H9 (cell line): Measurements from ENCODE around the gene SFTPA2. TPM values are rescaled to one million over a fixed set of nuclear protein-coding genes. Genes with fewer than 3 reads are reported as not detected.

Experiments
- DNase-seq: peaks from one replicate; pipeline ENCODE4 v3.0.0-alpha.2; 2017
- H2AFZ ChIP-seq: one replicate; pipeline ENCODE4 v1.6.1; 2013; ENCODE audit warnings: mild to moderate bottlenecking, low read length, control low read depth, moderate library complexity
- H2AK5ac ChIP-seq: 2 replicates; pipeline ENCODE4 v1.6.1; 2013; ENCODE audit warnings: low read length, control low read depth, mixed read lengths; ENCODE audit not compliant: insufficient read length
- H2BK120ac ChIP-seq: one replicate; pipeline ENCODE4 v1.6.1; 2013; ENCODE audit warnings: low read depth, mild to moderate bottlenecking, low read length, control low read depth, inconsistent platforms; ENCODE audit not compliant: poor library complexity, severe bottlenecking
- H2BK12ac ChIP-seq: 2 replicates; pipeline ENCODE4 v1.6.1; 2013; ENCODE audit warnings: low read length, control low read depth, mixed read lengths, low read depth; ENCODE audit not compliant: insufficient read length
- H2BK15ac ChIP-seq: 2 replicates; pipeline ENCODE4 v1.6.1; 2013; ENCODE audit warnings: low read depth, low read length, control low read depth
- H2BK20ac ChIP-seq: one replicate; pipeline ENCODE4 v1.6.1; 2013; ENCODE audit warnings: low read depth, mild to moderate bottlenecking, low read length, control low read depth, inconsistent platforms; ENCODE audit not compliant: poor library complexity, severe bottlenecking
- H2BK5ac ChIP-seq: 2 replicates; pipeline ENCODE4 v1.6.1; 2013; ENCODE audit warnings: low read length, control low read depth, mixed read lengths; ENCODE audit not compliant: insufficient read length
- H3K14ac ChIP-seq: 2 replicates; pipeline ENCODE4 v1.6.1; 2013; ENCODE audit warnings: low read length, control low read depth; ENCODE audit not compliant: insufficient read depth
- H3K18ac ChIP-seq: 2 replicates; pipeline ENCODE4 v1.6.1; 2013; ENCODE audit warnings: low read depth, mild to moderate bottlenecking, mixed read lengths, low read length, control low read depth; ENCODE audit not compliant: insufficient read length
- H3K23ac ChIP-seq: 2 replicates; pipeline ENCODE4 v1.6.1; 2013; ENCODE audit warnings: low read length, control low read depth, mixed read lengths, low read depth; ENCODE audit not compliant: insufficient read length
- H3K23me2 ChIP-seq: 2 replicates; pipeline ENCODE4 v1.6.1; 2013; ENCODE audit warnings: low read depth, mild to moderate bottlenecking, mixed read lengths, low read length, control low read depth; ENCODE audit not compliant: insufficient read length, poor library complexity, severe bottlenecking
- H3K27ac ChIP-seq: 2 replicates; pipeline ENCODE4 v1.5.1; 2013; ENCODE audit warnings: low read length, control low read depth, mixed read lengths, low read depth; ENCODE audit not compliant: insufficient read length
- H3K27me3 ChIP-seq: 2 replicates; pipeline ENCODE4 v1.6.1; 2013; ENCODE audit warnings: low read length, control low read depth, inconsistent platforms; ENCODE audit not compliant: insufficient read depth
- H3K4ac ChIP-seq: 2 replicates; pipeline ENCODE4 v1.6.1; 2013; ENCODE audit warnings: low read depth, mild to moderate bottlenecking, control low read depth, inconsistent platforms, low read length, moderate library complexity
- H3K4me1 ChIP-seq: 2 replicates; pipeline ENCODE4 v1.6.1; 2013; ENCODE audit warnings: low read length, control low read depth, inconsistent platforms; ENCODE audit not compliant: insufficient read depth
- H3K4me2 ChIP-seq: 2 replicates; pipeline ENCODE4 v1.6.1; 2013; ENCODE audit warnings: low read length, control low read depth, mixed read lengths; ENCODE audit not compliant: insufficient read length, insufficient read depth
- H3K56ac ChIP-seq: 2 replicates; pipeline ENCODE4 v1.6.1; 2013; ENCODE audit warnings: low read depth, mild to moderate bottlenecking, mixed read lengths, low read length, control low read depth; ENCODE audit not compliant: insufficient read length
- H3K79me1 ChIP-seq: 2 replicates; pipeline ENCODE4 v1.6.1; 2013; ENCODE audit warnings: low read depth, mild to moderate bottlenecking, moderate library complexity, low read length, control low read depth, inconsistent platforms; ENCODE audit not compliant: insufficient read depth, poor library complexity, severe bottlenecking
- H3K79me2 ChIP-seq: 2 replicates; pipeline ENCODE4 v1.6.1; 2013; ENCODE audit warnings: low read length, control low read depth, inconsistent platforms; ENCODE audit not compliant: insufficient read depth
- H3K9ac ChIP-seq: 2 replicates; pipeline ENCODE4 v1.6.1; 2013; ENCODE audit warnings: low read length, control low read depth, mixed read lengths; ENCODE audit not compliant: insufficient read length; ENCODE audit errors: extremely low read depth
- H3K9me3 ChIP-seq: one replicate; pipeline ENCODE4 v1.6.1; 2013; ENCODE audit warnings: low read depth, low read length, inconsistent platforms; ENCODE audit not compliant: control insufficient read depth
- H3T11ph ChIP-seq: one replicate; pipeline ENCODE4 v1.6.1; 2013; ENCODE audit warnings: mild to moderate bottlenecking, low read length, control low read depth, inconsistent platforms
- H4K20me1 ChIP-seq: one replicate; pipeline ENCODE4 v1.6.1; 2013; ENCODE audit not compliant: control insufficient read depth, insufficient read length, insufficient read depth
- H4K5ac ChIP-seq: 2 replicates; pipeline ENCODE4 v1.6.1; 2013; ENCODE audit warnings: low read depth, mild to moderate bottlenecking, mixed read lengths, low read length, control low read depth; ENCODE audit not compliant: insufficient read length
- H4K8ac ChIP-seq: replicated peaks from 2 replicates; pipeline ENCODE4 v1.6.1; 2013; ENCODE audit warnings: low read length, control low read depth, mixed read lengths, low read depth; ENCODE audit not compliant: insufficient read length
- H4K91ac ChIP-seq: 2 replicates; pipeline ENCODE4 v1.6.1; 2013; ENCODE audit warnings: low read depth, mild to moderate bottlenecking, moderate library complexity, mixed read lengths, low read length, control low read depth; ENCODE audit not compliant: insufficient read length
- H3K27ac Mint-ChIP-seq, 3 experiments: 2 replicates in 2 of 3; 3 replicates in 1 of 3; pipeline ENCODE4 v1.8.0; 2020 to 2021; ENCODE audit warnings: mixed read lengths in 3 of 3, mild to moderate bottlenecking in 1 of 3, moderate library complexity in 1 of 3
- H3K27me3 Mint-ChIP-seq: 2 replicates; pipeline ENCODE4 v1.8.0; 2021; ENCODE audit warnings: low read depth, mild to moderate bottlenecking, moderate library complexity, mixed read lengths
- H3K36me3 Mint-ChIP-seq, 3 experiments: 2 replicates in 2 of 3; 3 replicates in 1 of 3; pipeline ENCODE4 v1.8.0; 2020 to 2021; ENCODE audit warnings: low read depth in 3 of 3, mixed read lengths in 3 of 3; ENCODE audit not compliant: insufficient read depth in 1 of 3
- H3K4me1 Mint-ChIP-seq, 2 experiments: 2 replicates each; pipeline ENCODE4 v1.8.0; 2020; ENCODE audit warnings: mixed read lengths in 2 of 2
- H3K4me3 Mint-ChIP-seq, 2 experiments: 2 replicates in 1 of 2; 3 replicates in 1 of 2; pipeline ENCODE4 v1.8.0; 2020 to 2021; ENCODE audit warnings: mild to moderate bottlenecking in 2 of 2, mixed read lengths in 2 of 2, moderate library complexity in 1 of 2
- H3K9me3 Mint-ChIP-seq, 2 experiments: 2 replicates in 1 of 2; 3 replicates in 1 of 2; pipeline ENCODE4 v1.8.0; 2020; ENCODE audit warnings: mild to moderate bottlenecking in 2 of 2, mixed read lengths in 2 of 2, moderate library complexity in 1 of 2
- WGBS: extraction: QIAGEN DNeasy Blood & Tissue Kit; methylation state at CpG from one replicate; pipeline ENCODE4 v1.1.7; 2013; ENCODE audit warnings: missing lambda C conversion rate, low lambda C conversion rate, mixed read lengths; ENCODE audit not compliant: insufficient read length; ENCODE audit errors: extremely low coverage; 5-methylcytosine and 5-hydroxymethylcytosine counted together
- total RNA-seq: library from RNA; stranded (reverse); gene quantifications from 2 replicates; pipeline ENCODE4 v1.2.1, GENCODE V29; 2021
- TF ChIP-seq, protein P1 (sequence below): fragments of 200-600 bp; sonication (generic); conservative IDR thresholded peaks from 3 replicates; pipeline ENCODE4 v1.8.0; 2021; ENCODE audit warnings: antibody characterized with exemption, mild to moderate bottlenecking

Gene SFTPA2
- total RNA-seq, 1 experiment from 2014 or later, result not detected

DNA sequence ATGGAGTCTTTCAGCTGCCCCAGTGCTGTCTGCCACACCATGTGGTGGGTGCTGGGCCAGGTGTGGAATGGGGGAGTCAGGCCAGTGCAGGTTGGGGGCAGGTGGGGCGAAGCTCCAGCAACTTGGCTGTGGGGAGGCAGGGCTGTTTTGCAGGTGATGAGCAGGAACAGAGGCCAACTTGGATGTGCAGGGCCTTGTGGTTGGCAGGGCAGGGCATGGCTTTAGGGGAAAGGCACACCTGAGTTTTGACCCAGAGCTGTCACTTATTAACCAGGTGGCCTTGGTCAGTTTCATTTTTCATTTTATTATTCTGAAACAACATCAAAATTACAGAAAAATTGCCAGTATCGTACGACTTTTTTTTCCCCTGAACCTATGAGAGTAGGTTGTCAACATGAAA is 1.1 kb upstream of the SFTPA2 start:
- Mint-ChIP-seq H3K4me3 (no peak overlapping the region), H3K27ac (no peak overlapping the region), H3K4me1 (peaks cover 8 to 9% of the 10 kb centered on the region in 2 experiments), H3K36me3 (no peaks in the 10 kb centered on the region), H3K9me3 (no peaks in the 10 kb centered on the region; a peak in 1 of 5 replicates), H3K27me3 (peaks cover 25% of the 10 kb centered on the region)
- no peak overlapping the region for H2BK5ac ChIP-seq
- H2AFZ ChIP-seq, result no peak overlapping the region
- H2BK12ac ChIP-seq, result no peak overlapping the region
- H4K20me1 ChIP-seq, result no peaks in the 10 kb centered on the region
- no peak overlapping the region for H2AK5ac ChIP-seq
- H3K9me3 ChIP-seq, result no peaks in the 10 kb centered on the region
- H4K91ac ChIP-seq, result no peak overlapping the region
- no peak overlapping the region for H3K27ac ChIP-seq
- no peak overlapping the region for H2BK15ac ChIP-seq
- H2BK20ac ChIP-seq, result no peak overlapping the region
- no peak overlapping the region for H3K56ac ChIP-seq
- H3T11ph ChIP-seq, result no peak overlapping the region
- H4K8ac ChIP-seq, result no peak overlapping the region
- no peak for DNase-seq
- no peak overlapping the region for H3K4ac ChIP-seq
- no peak overlapping the region for H2BK120ac ChIP-seq
- no peak overlapping the region for H3K23ac ChIP-seq
- H4K5ac ChIP-seq, result no peak overlapping the region
- no CpG with 5 or more reads among the region's 3 CpGs for WGBS
- no peaks in the 10 kb centered on the region for H3K79me2 ChIP-seq
- no peaks in the 10 kb centered on the region for H3K23me2 ChIP-seq
- no peaks in the 10 kb centered on the region for H3K27me3 ChIP-seq
- H3K18ac ChIP-seq, result no peak overlapping the region
- TF ChIP-seq, protein P1, sequence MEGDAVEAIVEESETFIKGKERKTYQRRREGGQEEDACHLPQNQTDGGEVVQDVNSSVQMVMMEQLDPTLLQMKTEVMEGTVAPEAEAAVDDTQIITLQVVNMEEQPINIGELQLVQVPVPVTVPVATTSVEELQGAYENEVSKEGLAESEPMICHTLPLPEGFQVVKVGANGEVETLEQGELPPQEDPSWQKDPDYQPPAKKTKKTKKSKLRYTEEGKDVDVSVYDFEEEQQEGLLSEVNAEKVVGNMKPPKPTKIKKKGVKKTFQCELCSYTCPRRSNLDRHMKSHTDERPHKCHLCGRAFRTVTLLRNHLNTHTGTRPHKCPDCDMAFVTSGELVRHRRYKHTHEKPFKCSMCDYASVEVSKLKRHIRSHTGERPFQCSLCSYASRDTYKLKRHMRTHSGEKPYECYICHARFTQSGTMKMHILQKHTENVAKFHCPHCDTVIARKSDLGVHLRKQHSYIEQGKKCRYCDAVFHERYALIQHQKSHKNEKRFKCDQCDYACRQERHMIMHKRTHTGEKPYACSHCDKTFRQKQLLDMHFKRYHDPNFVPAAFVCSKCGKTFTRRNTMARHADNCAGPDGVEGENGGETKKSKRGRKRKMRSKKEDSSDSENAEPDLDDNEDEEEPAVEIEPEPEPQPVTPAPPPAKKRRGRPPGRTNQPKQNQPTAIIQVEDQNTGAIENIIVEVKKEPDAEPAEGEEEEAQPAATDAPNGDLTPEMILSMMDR, result no peak
- no peak overlapping the region for H3K9ac ChIP-seq
- no peaks in the 10 kb centered on the region for H3K79me1 ChIP-seq
- H3K4me1 ChIP-seq, result no peaks in the 10 kb centered on the region
- no peak overlapping the region for H3K4me2 ChIP-seq
- H3K14ac ChIP-seq, result no peak overlapping the region
